A204.1 (cell line): ENCODE measurements around the gene DEDD2.
A peak's percentile ranks its signal among the peaks of the same experiment; 100 is the strongest.

Experiments used
- FAIRE-seq: peaks from 2 replicates; lab custom pipeline; 2012; peaks lifted over from hg19 to GRCh38; lab: Jason Lieb, UNC

The DEDD2 gene

DNA sequence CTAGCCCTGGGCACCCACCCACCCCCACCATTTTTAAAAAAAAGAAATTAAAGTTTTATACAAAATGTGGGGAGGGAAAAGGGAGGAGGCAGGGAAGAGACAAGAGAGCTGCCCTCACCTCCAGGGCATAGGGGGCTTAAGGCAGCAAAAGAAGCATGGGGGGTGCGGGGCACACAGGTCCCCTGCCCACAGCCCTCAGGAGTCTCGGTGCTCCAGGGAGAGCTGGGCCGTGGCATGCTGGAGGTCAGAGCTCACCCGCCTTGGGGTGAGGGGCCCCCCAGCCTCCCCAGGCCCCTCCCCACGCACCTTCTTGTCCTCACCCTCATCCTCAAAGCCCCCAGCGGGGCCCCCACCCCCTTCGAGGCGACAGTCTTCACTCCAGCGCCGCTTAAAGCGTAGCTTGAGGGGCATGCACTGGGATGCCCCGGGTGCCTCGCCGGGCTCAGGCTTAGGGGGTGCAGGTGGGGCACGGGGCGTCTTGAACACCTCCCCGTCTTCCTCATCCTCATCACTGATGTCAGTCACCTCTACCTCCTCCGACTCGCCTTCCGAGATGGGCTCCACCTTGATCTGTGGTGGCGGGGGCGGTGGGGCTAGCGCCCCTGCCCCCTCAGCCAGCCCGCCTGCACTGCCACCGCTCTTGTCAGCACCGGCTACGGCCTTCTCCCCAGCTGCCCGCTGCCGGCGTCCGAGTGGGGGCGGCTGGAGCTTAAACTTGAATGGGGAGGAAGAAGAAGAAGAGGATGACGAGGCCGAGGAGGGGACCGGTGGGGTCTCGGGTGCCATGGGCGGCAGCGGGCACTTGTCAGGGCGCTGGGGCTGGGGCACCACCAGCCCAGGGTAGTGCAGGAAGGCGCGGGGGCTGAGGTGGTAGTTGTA is 31.0 kb upstream of the DEDD2 start:
- no peak for FAIRE-seq

- no peak for FAIRE-seq
Measured at GRCh38 chr19:42247640-42248199, 30.2 kb upstream of the DEDD2 start.

- FAIRE-seq = no peak
Measured at GRCh38 chr19:42246922-42247639, 29.6 kb upstream of the DEDD2 start.

GRCh38 chr19:42246143-42246921 is 28.9 kb upstream of the DEDD2 start:
- FAIRE-seq = no peak

GRCh38 chr19:42245231-42245630 is 27.8 kb upstream of the DEDD2 start:
- FAIRE-seq = no peak

- FAIRE-seq = peak; percentile 93
Measured at GRCh38 chr19:42244347-42245220, 27.1 kb upstream of the DEDD2 start.

DNA sequence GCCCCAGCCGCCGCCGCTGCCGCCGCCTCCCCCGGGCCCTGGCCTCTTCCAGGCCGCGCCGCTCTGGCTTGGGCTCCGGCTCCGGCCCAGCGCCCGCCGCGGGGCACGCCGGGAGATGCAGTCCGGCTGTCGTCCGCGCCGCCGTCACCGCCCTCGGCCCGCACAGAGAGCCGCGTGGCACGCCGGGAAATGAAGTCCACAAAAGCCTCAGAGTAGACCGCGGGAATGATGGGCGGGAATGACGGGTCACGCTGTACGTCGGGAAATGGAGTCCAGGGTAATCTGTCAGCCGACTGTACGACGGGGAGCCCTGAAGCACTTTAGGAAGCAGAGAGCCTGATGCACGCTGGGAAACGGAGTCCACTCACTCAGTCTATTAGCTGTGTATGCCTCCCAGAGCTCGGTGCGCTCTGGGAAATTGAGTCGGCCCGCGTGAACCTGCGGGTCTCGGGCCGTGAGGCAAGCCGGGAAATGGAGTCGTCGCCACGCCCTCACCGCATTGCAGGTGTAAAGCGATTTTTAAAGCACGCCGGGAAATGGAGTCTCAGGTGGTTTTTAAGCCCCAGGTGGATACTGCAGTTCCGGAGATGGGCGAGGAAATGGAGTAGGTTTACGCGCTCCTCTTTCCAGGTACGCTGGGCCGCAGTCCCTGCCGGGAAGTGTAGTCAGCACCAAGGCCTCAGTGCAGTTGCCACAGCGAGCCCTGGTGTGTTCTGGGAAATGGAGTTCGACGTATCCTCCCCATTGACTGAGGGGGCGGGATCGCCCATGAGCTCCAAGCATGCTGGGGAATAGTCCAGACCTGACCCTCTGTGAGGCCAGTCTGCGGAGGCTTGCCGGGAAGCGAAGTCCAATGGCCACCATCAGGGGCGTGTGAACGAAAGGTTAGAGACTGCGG is 25.3 kb upstream of the DEDD2 start, which contains the start of gene GSK3A:
Gene GSK3A, minus strand, starts transcription at position 91 of the 898 bp plus-strand sequence. CDS start 137 bp downstream, outside the sequence.
- FAIRE-seq = peak; percentile 95

DNA sequence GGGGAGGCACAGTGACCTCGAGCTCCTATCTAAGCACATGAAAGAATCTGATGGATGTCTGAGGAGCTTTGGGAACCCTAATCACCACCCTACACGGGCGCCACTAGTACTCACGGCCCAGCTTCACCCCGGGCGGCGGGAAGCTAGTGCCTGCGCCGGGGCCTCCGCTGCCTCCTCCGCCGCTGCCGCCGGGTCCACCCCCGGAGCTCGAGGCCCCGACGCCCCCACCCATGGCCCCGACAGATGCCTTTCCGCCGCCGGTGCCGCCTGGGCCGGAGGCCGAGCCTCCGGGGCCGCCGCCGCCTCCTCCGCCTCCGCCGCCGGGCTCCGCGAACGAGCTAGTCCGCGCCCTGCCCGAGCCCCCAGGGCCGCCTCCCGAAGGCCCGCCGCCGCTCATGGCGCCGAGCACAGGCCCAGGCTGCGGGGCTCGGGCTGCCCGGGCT is 24.6 kb upstream of the DEDD2 start:
- FAIRE-seq = no peak

DNA sequence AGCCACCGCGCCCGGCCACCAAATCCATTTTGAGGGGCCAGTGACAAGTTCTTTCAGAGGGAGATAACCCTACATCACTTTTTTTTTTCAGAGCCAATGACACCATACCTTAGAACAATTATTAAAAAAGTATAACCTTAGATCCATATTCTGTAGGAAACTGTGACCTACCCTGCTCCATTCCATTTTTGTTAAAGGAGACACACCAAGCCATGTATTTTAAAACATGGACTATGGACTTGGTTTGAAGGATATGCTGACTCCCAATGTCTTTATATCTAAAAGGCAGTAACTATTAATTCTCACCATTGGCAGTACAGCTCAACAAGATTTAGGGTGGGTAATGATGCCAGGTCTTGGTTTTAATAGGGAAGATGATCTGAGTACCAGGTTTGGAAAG is 23.8 kb upstream of the DEDD2 start:
- FAIRE-seq = no peak

DNA sequence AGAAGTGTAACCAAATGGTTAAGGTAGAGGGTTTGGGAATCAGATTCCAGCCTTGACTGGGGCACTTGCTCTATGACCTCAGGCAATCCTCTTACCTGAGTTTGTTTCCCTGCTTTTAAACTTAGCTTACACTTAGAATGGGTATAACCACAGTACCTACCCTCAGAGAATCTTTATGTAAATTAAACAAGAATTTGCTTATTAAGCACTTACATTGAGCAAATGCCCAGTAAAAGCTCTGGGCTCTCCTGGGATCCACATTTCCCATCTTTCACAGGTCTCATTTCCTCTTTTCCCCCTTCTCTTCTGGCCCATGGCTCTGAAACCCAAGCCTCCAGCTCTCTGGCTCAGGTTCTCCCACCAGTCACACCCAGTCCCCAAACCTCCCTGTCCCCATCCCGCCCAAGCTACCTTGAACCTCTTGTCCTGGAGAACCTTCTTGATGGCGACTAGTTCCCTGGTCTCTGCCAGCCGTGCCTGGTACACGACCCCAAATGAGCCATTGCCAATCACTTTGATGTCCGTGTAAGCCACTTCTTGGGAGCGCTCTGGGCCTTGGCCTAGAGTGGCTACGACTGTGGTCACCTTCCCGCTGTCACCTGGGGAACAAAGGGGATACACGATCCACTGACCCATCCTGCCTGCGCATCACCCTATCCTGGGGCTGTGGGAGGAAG is 22.2 kb upstream of the DEDD2 start:
- no peak for FAIRE-seq

DNA sequence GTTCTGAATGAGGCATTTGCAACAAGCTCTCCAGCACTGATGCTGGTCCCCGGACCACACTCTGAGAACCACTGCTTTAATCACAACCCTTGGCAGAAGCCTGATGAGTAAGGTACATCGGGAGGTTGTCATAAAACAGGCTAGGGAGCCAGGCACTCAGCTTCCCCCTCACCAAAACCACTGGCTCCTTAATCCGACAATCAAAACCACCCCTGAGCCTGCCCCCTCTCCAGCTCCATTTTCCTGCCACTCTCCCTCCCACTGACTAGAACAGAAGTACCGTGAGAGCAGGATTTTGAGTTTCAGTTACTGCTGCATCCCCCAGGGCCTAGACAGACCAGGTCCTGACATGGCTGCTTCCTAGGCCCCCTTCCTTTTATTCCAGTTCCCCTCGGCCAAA is 17.7 kb upstream of the DEDD2 start:
- no peak for FAIRE-seq

GRCh38 chr19:42234364-42234763 is 16.9 kb upstream of the DEDD2 start:
- FAIRE-seq = no peak

DNA sequence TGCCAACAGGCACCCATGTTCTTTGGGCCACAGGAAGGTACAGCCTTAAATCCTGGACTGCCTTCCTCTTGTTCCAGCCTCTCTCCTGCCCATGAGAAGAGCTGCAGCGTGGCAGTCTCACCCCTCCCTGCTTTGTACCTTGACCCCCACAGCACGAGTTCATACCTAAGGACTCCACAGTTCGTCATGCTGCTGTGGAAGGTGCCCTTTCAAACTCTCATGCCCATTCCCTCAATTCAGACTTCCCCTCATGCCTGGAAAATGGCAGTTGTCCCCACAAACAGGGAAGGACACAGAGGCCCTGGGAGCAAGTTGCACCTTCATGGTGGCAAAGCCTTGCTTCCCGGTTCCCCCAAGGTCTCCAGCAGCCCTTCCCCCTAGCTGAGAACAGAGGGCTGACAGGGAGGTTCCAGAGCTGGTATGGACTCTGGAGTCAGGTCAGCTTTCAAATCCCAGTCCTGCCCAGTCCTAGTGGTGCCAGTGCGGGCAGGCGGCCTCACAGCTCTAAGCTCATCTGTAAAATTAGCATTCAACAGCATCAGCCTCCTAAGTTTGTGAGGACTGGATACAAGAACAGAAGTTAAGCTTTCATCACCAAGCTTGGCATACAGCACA is 16.3 kb upstream of the DEDD2 start:
- FAIRE-seq = no peak

- FAIRE-seq = no peak
Measured at GRCh38 chr19:42233106-42233505, 15.6 kb upstream of the DEDD2 start.

- FAIRE-seq = no peak
Measured at GRCh38 chr19:42232435-42232834, 15.0 kb upstream of the DEDD2 start.

GRCh38 chr19:42230571-42230970 is 13.1 kb upstream of the DEDD2 start:
- FAIRE-seq = no peak

- FAIRE-seq = no peak
Measured at GRCh38 chr19:42229855-42230351, 12.4 kb upstream of the DEDD2 start.

- no peak for FAIRE-seq
Measured at GRCh38 chr19:42229301-42229854, 11.9 kb upstream of the DEDD2 start.

DNA sequence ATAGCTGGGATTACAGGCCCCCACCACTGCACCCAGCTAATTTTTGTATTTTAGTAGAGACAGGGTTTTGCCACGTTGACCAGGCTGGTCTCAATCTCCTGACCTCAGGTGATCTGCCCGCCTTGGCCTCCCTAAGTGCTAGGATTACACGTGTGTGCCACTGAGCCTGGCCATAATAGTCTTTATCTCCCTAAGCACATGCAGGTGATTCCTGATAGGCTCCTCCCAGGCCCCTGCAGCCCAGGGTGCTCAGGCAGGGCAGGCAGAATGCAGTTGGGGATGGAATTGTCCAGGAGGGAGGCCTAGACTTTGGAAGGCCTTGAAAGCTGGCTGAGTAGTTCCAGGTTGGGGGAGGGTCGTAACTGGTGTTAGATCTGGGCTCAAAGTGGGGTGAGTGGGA is 11.2 kb upstream of the DEDD2 start:
- no peak for FAIRE-seq
